HEK293T (cell line): Measurements from ENCODE around the gene MYOF.

Experiments used
- BHLHE40 ChIP-seq: fragments of 450-650 bp; IDR thresholded peaks from 2 replicates; pipeline ENCODE4 v1.6.1; 2016; ENCODE audit warnings: mild to moderate bottlenecking, moderate library complexity, borderline replicate concordance
- FOXA1 ChIP-seq: fragments of 450-650 bp; IDR thresholded peaks from 2 replicates; pipeline ENCODE4 v1.6.1; 2016; ENCODE audit warnings: mild to moderate bottlenecking
- L3MBTL2 ChIP-seq: fragments of 450-650 bp; conservative IDR thresholded peaks from 2 replicates; pipeline ENCODE4 v1.6.1; 2016; ENCODE audit warnings: mild to moderate bottlenecking
- LEF1 ChIP-seq: fragments of 450-650 bp; IDR thresholded peaks from 2 replicates; pipeline ENCODE4 v1.6.1; 2017; ENCODE audit warnings: mild to moderate bottlenecking, borderline replicate concordance
- SP1 ChIP-seq: fragments of 450-650 bp; IDR thresholded peaks from 2 replicates; pipeline ENCODE4 v1.6.1; 2017

GRCh38 chr10:93459466-93459865 is 22.7 kb downstream of the MYOF start:
- TF ChIP-seq BHLHE40 (no peak), LEF1 (no peak), FOXA1 (no peak), SP1 (no peak), L3MBTL2 (no peak)
